Fibroblast of lung (primary cell): ENCODE results near the gene GPR173. TPM values are rescaled to one million over a fixed set of nuclear protein-coding genes. Genes with fewer than 3 reads are reported as not detected.

Experiments used
- DNase-seq, 2 donors: peaks; one replicate each; pipeline versions ENCODE4 v3.0.0 to v3.0.0-alpha.2; 2010; ENCODE audit warnings: low read depth in 2 of 2
- H2AFZ ChIP-seq: 2 replicates; pipeline ENCODE4 v1.5.1; 2012; ENCODE audit warnings: low read length, control low read depth, inconsistent platforms
- H3K27ac ChIP-seq: 2 replicates; pipeline ENCODE4 v1.5.1; 2011; ENCODE audit warnings: low read length, control low read depth; ENCODE audit not compliant: insufficient read depth
- H3K27me3 ChIP-seq: 2 replicates; pipeline ENCODE4 v1.5.1; 2011; ENCODE audit warnings: mild to moderate bottlenecking, low read length; ENCODE audit not compliant: control insufficient read depth, insufficient read depth
- H3K36me3 ChIP-seq: 2 replicates; pipeline ENCODE4 v1.5.1; 2011; ENCODE audit warnings: low read length; ENCODE audit not compliant: control insufficient read depth, insufficient read depth
- H3K4me1 ChIP-seq: 2 replicates; pipeline ENCODE4 v1.5.1; 2011; ENCODE audit warnings: low read length; ENCODE audit not compliant: control insufficient read depth, insufficient read depth; ENCODE audit errors: extremely low read depth
- H3K4me2 ChIP-seq: 2 replicates; pipeline ENCODE4 v1.5.1; 2011; ENCODE audit warnings: low read length, control low read depth; ENCODE audit not compliant: insufficient read depth; ENCODE audit errors: extremely low read depth
- H3K4me3 ChIP-seq, 4 experiments: fragments of 200-600 bp in 1 of 4; sonication (generic) in 1 of 4; replicated peaks in 1 of 4; 2 replicates each; pipeline ENCODE4 v1.5.1; 2011 to 2016; ENCODE audit warnings: low read length in 4 of 4, low read depth in 3 of 4, mild to moderate bottlenecking in 3 of 4, control low read depth in 2 of 4, inconsistent platforms in 1 of 4, mixed read lengths in 1 of 4; ENCODE audit not compliant: insufficient read depth in 1 of 4; ENCODE audit errors: control extremely low read depth in 1 of 4
- H3K79me2 ChIP-seq: 2 replicates; pipeline ENCODE4 v1.5.1; 2012; ENCODE audit warnings: mild to moderate bottlenecking, low read length, inconsistent platforms; ENCODE audit not compliant: control insufficient read depth, insufficient read depth
- H3K9ac ChIP-seq: 2 replicates; pipeline ENCODE4 v1.5.1; 2011; ENCODE audit warnings: mild to moderate bottlenecking, low read length, control low read depth; ENCODE audit not compliant: insufficient read depth
- H3K9me3 ChIP-seq: 2 replicates; pipeline ENCODE4 v1.5.1; 2012; ENCODE audit warnings: low read depth, low read length; ENCODE audit not compliant: control insufficient read depth, insufficient read depth
- H4K20me1 ChIP-seq: 2 replicates; pipeline ENCODE4 v1.5.1; 2011; ENCODE audit warnings: low read length; ENCODE audit not compliant: control insufficient read depth, insufficient read depth; ENCODE audit errors: extremely low read depth
- EZH2 ChIP-seq: IDR thresholded peaks from 2 replicates; pipeline ENCODE4 v1.5.1; 2012; ENCODE audit warnings: low read length, control low read depth, mild to moderate bottlenecking; ENCODE audit errors: missing control alignments
- polyA plus RNA-seq, 2 donors: library from polyadenylated mRNA; depleted of rRNA in 1 of 2; stranded (reverse) in 1 of 2; unstranded in 1 of 2; fragments of >200 nt; gene quantifications; 2 replicates each; pipeline ENCODE4 v1.2.1, GENCODE V29; 2011 to 2012; ENCODE audit warnings: missing spikeins in 1 of 2
- total RNA-seq: library from RNA; depleted of rRNA; stranded (reverse); fragments of >200 nt; gene quantifications from 2 replicates; pipeline ENCODE4 v1.2.1, GENCODE V29; 2014
- TF ChIP-seq, protein P1 (sequence below), 2 donors: IDR thresholded peaks in 1 of 2; conservative IDR thresholded peaks in 1 of 2; 1 replicate in 1 of 2; 2 replicates in 1 of 2; pipeline ENCODE4 v1.5.1; 2011 to 2012; ENCODE audit warnings: low read length in 2 of 2, control low read depth in 1 of 2, inconsistent platforms in 1 of 2, low read depth in 1 of 2, mild to moderate bottlenecking in 1 of 2

Gene GPR173
- total and polyA plus RNA-seq, 2 donors (not counting 1 experiment from before 2014, with no cell fraction given) = 3.9 to 5.6 TPM

DNA sequence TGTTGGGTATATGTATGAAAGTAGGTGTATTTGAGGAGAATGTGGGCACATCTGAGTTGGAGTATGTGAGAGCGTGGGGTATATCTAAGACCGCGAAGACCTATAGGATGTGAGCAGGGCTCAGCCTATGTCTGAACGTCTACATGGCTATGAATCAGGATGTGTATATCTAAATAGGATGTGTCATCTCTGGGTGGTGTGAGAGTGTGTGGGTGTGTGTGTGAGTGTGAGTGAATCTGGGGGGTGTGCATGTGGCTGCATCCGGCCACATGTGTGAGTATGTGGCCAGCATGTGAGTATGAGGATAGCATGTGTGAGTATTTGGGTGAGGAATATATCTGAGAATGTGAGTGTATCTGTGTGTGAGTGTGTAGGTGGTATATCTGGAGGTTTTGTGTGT is 7.7 kb downstream of the GPR173 start:
- DNase-seq = peak in 1 of 2 donors; percentile 20
- H3K27ac ChIP-seq = no peak overlapping the region
- H4K20me1 ChIP-seq = peaks cover 2% of the 10 kb centered on the region
- TF ChIP-seq, protein P1, sequence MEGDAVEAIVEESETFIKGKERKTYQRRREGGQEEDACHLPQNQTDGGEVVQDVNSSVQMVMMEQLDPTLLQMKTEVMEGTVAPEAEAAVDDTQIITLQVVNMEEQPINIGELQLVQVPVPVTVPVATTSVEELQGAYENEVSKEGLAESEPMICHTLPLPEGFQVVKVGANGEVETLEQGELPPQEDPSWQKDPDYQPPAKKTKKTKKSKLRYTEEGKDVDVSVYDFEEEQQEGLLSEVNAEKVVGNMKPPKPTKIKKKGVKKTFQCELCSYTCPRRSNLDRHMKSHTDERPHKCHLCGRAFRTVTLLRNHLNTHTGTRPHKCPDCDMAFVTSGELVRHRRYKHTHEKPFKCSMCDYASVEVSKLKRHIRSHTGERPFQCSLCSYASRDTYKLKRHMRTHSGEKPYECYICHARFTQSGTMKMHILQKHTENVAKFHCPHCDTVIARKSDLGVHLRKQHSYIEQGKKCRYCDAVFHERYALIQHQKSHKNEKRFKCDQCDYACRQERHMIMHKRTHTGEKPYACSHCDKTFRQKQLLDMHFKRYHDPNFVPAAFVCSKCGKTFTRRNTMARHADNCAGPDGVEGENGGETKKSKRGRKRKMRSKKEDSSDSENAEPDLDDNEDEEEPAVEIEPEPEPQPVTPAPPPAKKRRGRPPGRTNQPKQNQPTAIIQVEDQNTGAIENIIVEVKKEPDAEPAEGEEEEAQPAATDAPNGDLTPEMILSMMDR (conservative IDR thresholded peaks at IDR 0.05 in 1 of 2, IDR thresholded peaks at IDR 0.05 in 1 of 2; ENCODE audit: low read depth in 1 of 2, low read length in 2 of 2) = no peak
- TF ChIP-seq EZH2 = no peak
- no peak overlapping the region for H2AFZ ChIP-seq
- H3K27me3 ChIP-seq = no peaks in the 10 kb centered on the region
- H3K9ac ChIP-seq = no peak overlapping the region
- no peak overlapping the region for H3K4me2 ChIP-seq
- H3K4me3 ChIP-seq = no peak overlapping the region
- peaks cover 37% of the 10 kb centered on the region for H3K79me2 ChIP-seq
- H3K36me3 ChIP-seq = no peaks in the 10 kb centered on the region
- no peaks in the 10 kb centered on the region for H3K4me1 ChIP-seq
- no peaks in the 10 kb centered on the region for H3K9me3 ChIP-seq

DNA sequence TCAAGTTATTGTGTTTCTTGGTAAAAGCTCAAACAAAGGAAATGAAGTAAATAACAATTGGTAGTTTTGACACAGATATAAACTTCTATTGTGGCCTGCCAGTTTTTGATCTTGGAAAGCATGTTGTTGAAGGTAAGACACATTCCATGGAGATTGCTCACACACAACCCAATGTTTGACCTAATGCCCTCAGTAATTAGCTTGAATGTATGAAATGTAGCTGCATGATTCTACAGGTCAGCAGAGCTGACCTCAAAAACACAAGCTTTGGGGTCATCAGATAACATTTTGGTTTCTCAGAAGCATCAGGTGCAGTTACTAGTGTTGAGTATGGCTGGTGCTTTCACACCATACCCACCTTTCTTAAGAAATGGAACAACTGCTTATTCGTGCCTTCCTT is 16.5 kb downstream of the GPR173 start:
- Histone ChIP-seq H3K4me1 (no peaks in the 10 kb centered on the region), H3K79me2 (no peaks in the 10 kb centered on the region), H3K36me3 (no peaks in the 10 kb centered on the region), H3K27ac (no peak overlapping the region), H3K4me2 (no peak overlapping the region), H3K4me3 (no peak overlapping the region), H3K9me3 (no peaks in the 10 kb centered on the region), H3K9ac (no peak overlapping the region), H2AFZ (no peak overlapping the region), H4K20me1 (no peaks in the 10 kb centered on the region), H3K27me3 (no peaks in the 10 kb centered on the region)
- DNase-seq = no peak
- TF ChIP-seq EZH2 = no peak
- TF ChIP-seq, protein P1 (conservative IDR thresholded peaks at IDR 0.05 in 1 of 2, IDR thresholded peaks at IDR 0.05 in 1 of 2; ENCODE audit: low read depth in 1 of 2, low read length in 2 of 2) = no peak

DNA sequence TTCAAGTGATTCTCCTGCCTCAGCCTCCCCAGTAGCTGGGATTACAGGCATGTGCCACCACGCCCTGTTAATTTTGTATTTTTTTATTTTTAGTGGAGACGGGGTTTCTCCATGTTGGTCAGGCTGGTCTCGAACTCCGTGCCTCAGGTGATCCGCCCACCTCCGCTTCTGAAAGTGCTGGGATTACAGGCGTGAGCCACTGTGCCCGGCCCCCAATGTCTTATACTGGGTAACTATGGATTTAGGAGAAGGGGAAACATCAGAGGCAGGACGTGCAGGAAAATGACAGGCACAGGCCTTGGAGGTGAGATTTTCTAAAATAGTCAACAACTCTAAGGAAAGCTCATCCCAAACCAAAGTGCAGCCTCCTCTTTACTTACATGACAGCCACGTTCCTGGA is 22.5 kb downstream of the GPR173 start:
- peaks cover 3% of the 10 kb centered on the region for H3K4me1 ChIP-seq
- no peak overlapping the region for H3K9ac ChIP-seq
- no peaks in the 10 kb centered on the region for H3K9me3 ChIP-seq
- H2AFZ ChIP-seq = no peak overlapping the region
- H3K27ac ChIP-seq = no peak overlapping the region
- no peak overlapping the region for H3K4me3 ChIP-seq
- no peaks in the 10 kb centered on the region for H3K27me3 ChIP-seq
- TF ChIP-seq, protein P1 (conservative IDR thresholded peaks at IDR 0.05 in 1 of 2, IDR thresholded peaks at IDR 0.05 in 1 of 2; ENCODE audit: low read depth in 1 of 2, low read length in 2 of 2) = no peak
- no peak for TF ChIP-seq EZH2
- no peaks in the 10 kb centered on the region for H4K20me1 ChIP-seq
- no peak overlapping the region for H3K4me2 ChIP-seq
- no peaks in the 10 kb centered on the region for H3K79me2 ChIP-seq
- DNase-seq = no peak
- H3K36me3 ChIP-seq = peaks cover 3% of the 10 kb centered on the region
